Measurements from ENCODE around the gene C7orf25. TPM values are rescaled to one million over a fixed set of nuclear protein-coding genes. Genes with fewer than 3 reads are reported as not detected.

The C7orf25 gene
- 4.4 and 8.2 TPM in 2 replicates for total RNA-seq

DNA sequence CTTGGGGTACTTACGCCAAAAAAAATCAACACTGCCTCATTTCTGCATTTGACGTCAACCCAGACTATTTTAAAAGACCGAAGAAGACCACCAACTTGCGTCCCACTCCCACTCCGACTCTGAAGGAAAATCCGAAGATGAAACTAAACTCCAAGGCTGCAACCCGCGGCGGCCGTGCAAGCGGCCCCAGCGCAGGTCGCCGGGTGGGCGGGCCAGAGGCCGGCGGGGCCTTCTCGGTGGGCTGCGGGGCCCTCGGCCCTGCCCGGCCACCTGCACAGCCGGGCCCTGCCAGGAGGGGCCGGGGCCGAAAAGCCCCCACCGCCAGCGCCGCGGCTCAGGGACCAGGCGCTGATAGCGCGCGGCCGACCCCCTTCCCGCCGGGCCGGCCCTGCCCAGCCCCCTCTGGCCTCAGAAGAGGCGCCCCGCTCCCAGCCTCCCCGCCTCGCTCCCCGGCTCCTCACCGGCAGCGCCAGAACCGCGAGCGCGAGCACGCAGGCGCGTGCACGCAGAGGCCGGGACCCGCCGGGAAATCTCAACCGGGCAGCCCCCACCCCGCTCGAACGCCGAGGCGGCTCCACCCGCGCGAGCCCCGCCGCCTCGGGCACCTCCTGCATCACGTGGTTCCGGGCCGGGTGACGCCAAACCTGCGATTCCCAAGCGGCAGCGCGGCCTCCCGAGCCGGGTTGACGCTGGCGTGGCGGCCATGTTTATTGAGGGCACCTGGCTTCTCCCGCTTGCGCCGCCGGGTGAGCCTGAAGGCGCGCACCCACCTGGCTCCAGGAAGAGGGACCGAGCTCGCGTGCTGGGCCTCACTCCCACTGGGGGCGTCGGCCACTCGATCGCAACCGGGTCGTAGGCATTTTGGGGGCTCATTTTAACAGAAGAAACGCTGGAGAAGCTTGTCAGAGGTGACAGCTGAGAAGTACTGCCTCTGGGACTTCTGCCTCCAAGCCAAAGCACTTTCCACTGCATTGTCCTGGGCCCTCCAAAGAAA lies at the start of gene C7orf25:
Gene C7orf25, minus strand, starts transcription at position 617 of the 994 bp plus-strand sequence. CDS start 1,170 bp downstream, outside the sequence.

DNA sequence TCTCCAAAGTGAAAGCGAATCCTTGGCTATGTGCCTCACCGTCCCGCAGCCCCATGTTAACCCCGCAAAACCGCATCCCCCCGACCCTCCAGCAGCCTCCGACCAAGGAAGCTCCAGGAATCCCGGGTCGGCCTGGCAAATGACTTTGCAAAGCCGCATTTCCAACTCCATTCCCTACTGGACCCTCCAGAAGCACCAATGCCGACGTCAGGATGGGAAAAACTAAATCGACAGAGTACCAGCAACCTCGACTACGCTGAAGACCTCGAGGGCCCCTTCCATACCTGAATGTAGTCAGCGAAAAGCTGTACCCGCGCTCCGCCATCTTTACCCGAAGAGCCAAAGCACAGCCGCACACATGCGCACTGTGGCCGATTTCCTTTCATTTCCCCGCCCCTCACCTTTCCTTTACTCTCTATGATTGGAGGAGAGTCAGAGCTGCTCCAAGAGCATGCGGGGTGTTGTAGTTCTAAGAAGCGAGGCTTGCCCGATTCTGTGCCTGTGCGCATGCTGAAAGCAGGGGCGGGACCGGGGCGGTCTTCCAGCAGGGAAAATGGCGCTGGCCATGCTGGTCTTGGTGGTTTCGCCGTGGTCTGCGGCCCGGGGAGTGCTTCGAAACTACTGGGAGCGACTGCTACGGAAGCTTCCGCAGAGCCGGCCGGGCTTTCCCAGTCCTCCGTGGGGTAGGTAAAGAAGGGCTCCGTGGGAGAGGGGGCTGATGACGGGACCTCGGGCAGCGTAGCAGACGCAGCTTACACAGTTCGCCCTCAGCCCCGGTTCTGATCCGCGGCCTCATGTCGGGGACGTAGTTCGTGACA lies 20.2 kb upstream of the C7orf25 start, which contains the start of the genes MRPL32 and PSMA2:
Gene MRPL32, plus strand, starts transcription at position 543 of the 818 bp plus-strand sequence. Its CDS starts 11 bp downstream, at position 554.
Gene PSMA2, minus strand, starts transcription at position 341 of the 818 bp plus-strand sequence. Its CDS starts 16 bp downstream, at position 325.

Other genes starting within 250 kb of the C7orf25 start
- 25.5 and 47.5 TPM in 2 replicates for gene PSMA2, start 20.1 kb upstream of the C7orf25 start, total RNA-seq
- gene MRPL32, start 20.3 kb upstream of the C7orf25 start, total RNA-seq = 58.8 and 68.6 TPM in 2 replicates
- gene HECW1, start 200.6 kb upstream of the C7orf25 start, total RNA-seq = not detected in 2 replicates